Esophagus squamous epithelium (tissue), 5 donors: ENCODE data around the gene IL10RA. TPM values are rescaled to one million over a fixed set of nuclear protein-coding genes. Genes with fewer than 3 reads are reported as not detected.

Source experiments
- DNase-seq: peaks from one replicate; lab custom pipeline; 2025; lab: John Stamatoyannopoulos, UW
- H3K27ac ChIP-seq, 4 donors: fragments of 200-600 bp; sonication (generic); one replicate each; pipeline ENCODE4 v1.5.1; 2016 to 2019; ENCODE audit warnings: mild to moderate bottlenecking in 1 of 4
- H3K27me3 ChIP-seq, 4 donors: fragments of 200-600 bp; sonication (generic); 1 replicate in 3 of 4; 2 replicates in 1 of 4; pipeline versions ENCODE4 v1.5.1 to v1.6.0; 2017 to 2021; ENCODE audit warnings: antibody characterized with exemption in 1 of 4
- H3K36me3 ChIP-seq, 3 donors: fragments of 200-600 bp; sonication (generic); one replicate each; pipeline ENCODE4 v1.5.1; 2016 to 2019
- H3K4me1 ChIP-seq, 3 donors: fragments of 200-600 bp; sonication (generic); one replicate each; pipeline ENCODE4 v1.5.1; 2017 to 2019
- H3K4me3 ChIP-seq, 4 donors: fragments of 200-600 bp; sonication (generic); 1 replicate in 3 of 4; 2 replicates in 1 of 4; pipeline ENCODE4 v1.5.1; 2016 to 2019; ENCODE audit warnings: mild to moderate bottlenecking in 2 of 4, moderate library complexity in 1 of 4
- H3K9me3 ChIP-seq, 3 donors: fragments of 200-600 bp; sonication (generic); one replicate each; pipeline ENCODE4 v1.5.1; 2016 to 2019
- CTCF ChIP-seq, 6 experiments: fragments of 450-650 bp in 4 of 6; fragments of 200-600 bp in 2 of 6; sonication (generic) in 2 of 6; IDR thresholded peaks; one replicate each; pipeline ENCODE4 v1.5.1; 2016 to 2019; ENCODE audit warnings: antibody characterized with exemption in 6 of 6, mild to moderate bottlenecking in 4 of 6, moderate library complexity in 4 of 6
- POLR2A ChIP-seq, 4 donors: fragments of 450-650 bp; IDR thresholded peaks; one replicate each; pipeline ENCODE4 v1.6.1; 2017; ENCODE audit warnings: antibody characterized with exemption in 4 of 4, mild to moderate bottlenecking in 4 of 4, moderate library complexity in 3 of 4
- WGBS, 2 donors: methylation state at CpG; one replicate each; pipeline ENCODE4 v1.1.5; 2018; 5-methylcytosine and 5-hydroxymethylcytosine counted together
- intact Hi-C: fragments of 100-400 bp; cut with DNase I; formaldehyde crosslinking; loops from one replicate; pipeline ENCODE4 v1.15.0; 2022
- total RNA-seq, 4 donors: library from RNA; depleted of rRNA; stranded (reverse); fragments of >200 nt; gene quantifications; one replicate each; pipeline ENCODE4 v1.1.0, GENCODE V29; 2016
- donor health status: DM: yes; HTN: yes; CAD: no.

IL10RA gene
- total RNA-seq, 4 donors from 2014 or later: 2.2 to 21.2 (median 11.3) TPM

GRCh38 chr11:117997406-117997805 lies 11.2 kb downstream of the IL10RA start:
- no peaks in the 10 kb centered on the region for H3K9me3 ChIP-seq
- H3K4me1 ChIP-seq: peaks cover 3 to 43% (median 13%) of the 10 kb centered on the region in 3 donors
- TF ChIP-seq POLR2A (IDR thresholded peaks at IDR 0.05): no peak
- no peak for TF ChIP-seq CTCF (IDR thresholded peaks at IDR 0.05)
- intact Hi-C loops: no loop called here
- H3K4me3 ChIP-seq: no peak overlapping the region
- WGBS, 2 donors: 75 to 76% methylated on average over 2 of the region's 2 CpGs
- DNase-seq: no peak
- H3K36me3 ChIP-seq: peaks cover 0 to 45% (median 0%) of the 10 kb centered on the region in 3 donors
- no peaks in the 10 kb centered on the region for H3K27me3 ChIP-seq
- peak overlapping the region in 1 of 4 donors; percentile 49 for H3K27ac ChIP-seq

- peaks cover 0 to 45% (median 0%) of the 10 kb centered on the region in 3 donors for H3K36me3 ChIP-seq
- no peaks in the 10 kb centered on the region for H3K9me3 ChIP-seq
- no peaks in the 10 kb centered on the region for H3K27me3 ChIP-seq
- no peak for TF ChIP-seq CTCF (IDR thresholded peaks at IDR 0.05)
- TF ChIP-seq POLR2A (IDR thresholded peaks at IDR 0.05): no peak
- H3K4me1 ChIP-seq: peaks cover 0 to 43% (median 16%) of the 10 kb centered on the region in 3 donors
- intact Hi-C loops: no loop called here
- no peak overlapping the region for H3K4me3 ChIP-seq
- DNase-seq: no peak
- H3K27ac ChIP-seq: peak overlapping the region in 1 of 4 donors; percentile 52
- WGBS, 2 donors: 77 to 78% methylated on average over 9 of the region's 9 CpGs
These were observed 11.8 kb downstream of the IL10RA start for GRCh38 chr11:117997823-117998579.

- WGBS, 2 donors: 78 to 80% methylated on average over 1 to 3 of the region's 10 CpGs
- TF ChIP-seq POLR2A (IDR thresholded peaks at IDR 0.05): no peak
- no peak for TF ChIP-seq CTCF (IDR thresholded peaks at IDR 0.05)
- H3K4me3 ChIP-seq: no peak overlapping the region
- peaks cover 0 to 40% (median 0%) of the 10 kb centered on the region in 3 donors for H3K36me3 ChIP-seq
- H3K27ac ChIP-seq: peak overlapping the region in 1 of 4 donors; percentile 52
- no peak for DNase-seq
- H3K27me3 ChIP-seq: no peaks in the 10 kb centered on the region
- intact Hi-C loops: no loop called here
- H3K9me3 ChIP-seq: no peaks in the 10 kb centered on the region
- peaks cover 0 to 41% (median 14%) of the 10 kb centered on the region in 3 donors for H3K4me1 ChIP-seq
These were observed 12.6 kb downstream of the IL10RA start for GRCh38 chr11:117998664-117999353.

GRCh38 chr11:117999354-117999993 lies 13.3 kb downstream of the IL10RA start:
- peaks cover 0 to 40% (median 14%) of the 10 kb centered on the region in 3 donors for H3K4me1 ChIP-seq
- H3K4me3 ChIP-seq: no peak overlapping the region
- H3K27ac ChIP-seq: peak overlapping the region in 1 of 4 donors; percentile 52
- intact Hi-C loops: no loop called here
- H3K9me3 ChIP-seq: no peaks in the 10 kb centered on the region
- H3K36me3 ChIP-seq: peaks cover 0 to 33% (median 0%) of the 10 kb centered on the region in 3 donors
- no peaks in the 10 kb centered on the region for H3K27me3 ChIP-seq
- DNase-seq: no peak
- no peak for TF ChIP-seq POLR2A (IDR thresholded peaks at IDR 0.05)
- no peak for TF ChIP-seq CTCF (IDR thresholded peaks at IDR 0.05)
- no CpG with 5 or more reads among the region's 3 CpGs for WGBS, 2 donors
